GM19328 (cell line): Measurements from ENCODE around the gene STIM2.
"Not testable (repeated sequence)": the region's sequence is repeated elsewhere in the genome, so short reads cannot be mapped to it uniquely, and the experiment has no call there.

ENCODE experiments used
- ATAC-seq: cut with Tn5 transposase; IDR thresholded peaks from one replicate; pipeline ENCODE4 v1.9.1; 2021; ENCODE audit warnings: mild to moderate bottlenecking, moderate library complexity; ENCODE audit not compliant: unreplicated experiment

STIM2 gene

DNA sequence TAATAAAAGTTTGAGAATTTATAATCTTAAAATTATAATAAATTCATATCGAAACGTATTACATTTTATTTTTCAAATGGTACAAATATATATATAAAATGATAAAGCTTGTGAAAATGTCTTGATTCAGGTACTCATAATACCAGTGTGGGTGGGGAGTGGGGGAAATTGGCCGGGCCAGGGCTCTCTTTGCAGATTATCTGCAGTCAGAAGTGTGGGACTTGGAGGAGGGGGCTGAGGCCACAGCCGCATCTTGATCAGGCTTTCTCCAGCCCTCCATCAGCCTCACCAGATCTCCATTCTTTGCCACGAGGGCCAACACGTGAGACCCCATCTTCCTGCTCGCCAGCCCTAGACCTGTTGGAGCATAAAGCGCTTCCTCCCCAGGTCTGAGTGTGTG lies 86.7 kb downstream of the STIM2 start:
- ATAC-seq, result no peak

DNA sequence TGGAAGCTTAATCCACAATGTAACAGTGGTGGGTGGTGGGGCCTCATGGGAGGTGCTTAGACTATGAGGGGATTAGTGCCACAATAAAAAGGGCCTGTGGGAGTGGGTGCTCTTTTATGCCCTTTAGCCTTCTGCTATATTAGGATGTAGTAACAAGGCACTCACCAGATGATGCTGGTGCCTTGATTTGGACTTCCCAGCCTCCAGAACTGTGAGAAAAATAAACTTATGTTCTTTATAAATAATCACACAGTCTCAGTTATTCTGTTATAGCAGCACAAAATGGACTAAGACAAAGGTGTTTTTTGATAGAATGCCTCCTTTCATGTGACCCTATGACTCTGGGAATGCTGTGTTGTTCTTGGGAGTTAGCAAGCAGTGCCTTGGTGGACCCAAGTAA lies 89.8 kb downstream of the STIM2 start:
- no peak for ATAC-seq

DNA sequence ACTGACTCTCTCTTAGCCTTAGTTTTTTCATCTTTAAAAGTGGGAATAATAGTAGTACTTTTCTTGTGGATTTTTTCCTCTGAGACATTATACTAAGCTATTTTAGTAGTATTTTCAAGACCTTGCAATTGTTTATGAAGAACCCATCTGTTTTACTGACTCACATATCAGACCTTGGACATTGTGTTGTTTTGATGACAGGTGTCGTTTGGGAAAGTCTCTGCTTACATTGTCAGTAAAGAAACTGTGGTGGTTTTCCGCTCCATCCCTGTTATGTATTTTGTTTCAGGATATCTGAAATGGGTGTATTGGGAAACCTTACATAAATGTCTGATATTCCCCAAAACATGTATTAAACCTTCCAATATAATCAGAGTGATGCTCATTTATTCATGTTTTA lies 92.2 kb downstream of the STIM2 start:
- no peak for ATAC-seq

DNA sequence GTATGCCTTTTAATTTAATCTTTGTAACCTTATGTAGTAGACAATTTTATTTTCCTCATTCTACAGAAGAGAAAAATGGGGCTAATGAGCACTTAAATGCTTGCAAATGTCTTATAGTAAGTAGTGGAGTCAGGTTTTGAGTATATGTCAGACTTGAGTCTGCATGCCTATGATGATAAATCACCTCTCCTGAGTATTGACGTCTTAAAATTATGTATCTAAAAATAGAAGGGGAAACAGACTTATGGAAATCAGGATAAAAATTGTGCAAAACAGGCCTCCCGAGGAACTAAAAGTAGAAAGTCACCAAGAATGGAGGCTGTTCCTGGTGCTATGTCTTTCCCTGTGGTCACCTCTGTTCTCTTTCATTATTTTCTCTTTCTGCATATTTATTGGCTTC lies 92.7 kb downstream of the STIM2 start:
- no peak for ATAC-seq

DNA sequence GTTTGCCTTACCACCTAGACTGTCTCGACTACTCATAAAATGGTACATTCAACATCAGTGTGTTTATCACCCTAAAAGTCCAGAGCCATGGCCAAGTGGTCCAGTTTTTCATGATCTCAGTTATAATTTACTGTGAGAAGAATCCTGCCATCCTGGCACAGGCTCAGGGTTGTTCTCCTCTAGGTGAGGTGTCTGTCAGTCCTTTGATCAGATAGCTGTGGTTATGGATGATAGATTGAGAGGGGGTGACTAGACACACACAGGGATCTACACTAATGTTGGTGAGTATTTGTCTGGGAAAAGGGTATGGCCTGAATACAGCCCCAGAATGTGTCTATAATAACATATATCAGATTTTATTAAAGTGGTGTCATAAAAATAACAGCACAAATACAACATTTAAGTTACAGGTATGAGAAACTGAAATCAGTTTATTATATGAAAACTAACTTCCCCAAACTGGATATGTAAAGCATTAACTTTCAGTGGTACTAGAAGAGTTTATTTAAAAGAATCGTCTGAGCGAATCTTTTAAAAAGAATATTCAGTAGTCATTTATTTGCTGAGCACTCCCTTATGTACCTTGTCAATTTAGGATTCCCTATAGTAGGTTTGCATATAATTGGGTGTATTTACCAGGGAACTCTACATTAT lies 93.3 kb downstream of the STIM2 start:
- ATAC-seq, result no peak

DNA sequence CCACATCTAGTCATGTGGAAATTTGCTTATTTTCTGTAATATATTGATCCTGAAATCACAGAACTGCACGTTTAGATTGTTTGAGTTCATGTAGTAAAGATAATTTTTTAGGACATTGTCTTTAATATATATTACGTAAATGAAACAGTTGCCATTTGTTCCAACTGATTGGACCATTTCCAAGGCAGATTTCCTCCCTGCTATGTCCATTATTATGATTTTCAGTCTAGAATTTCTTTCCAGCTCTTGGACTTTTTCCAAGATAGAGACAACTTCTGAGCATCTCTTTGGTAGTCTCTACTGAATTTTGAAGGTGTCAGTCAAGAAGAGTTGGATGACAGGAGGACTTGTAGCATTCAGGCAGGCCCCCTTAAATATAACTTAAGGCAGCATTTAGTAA lies 94.6 kb downstream of the STIM2 start:
- ATAC-seq, result no peak

DNA sequence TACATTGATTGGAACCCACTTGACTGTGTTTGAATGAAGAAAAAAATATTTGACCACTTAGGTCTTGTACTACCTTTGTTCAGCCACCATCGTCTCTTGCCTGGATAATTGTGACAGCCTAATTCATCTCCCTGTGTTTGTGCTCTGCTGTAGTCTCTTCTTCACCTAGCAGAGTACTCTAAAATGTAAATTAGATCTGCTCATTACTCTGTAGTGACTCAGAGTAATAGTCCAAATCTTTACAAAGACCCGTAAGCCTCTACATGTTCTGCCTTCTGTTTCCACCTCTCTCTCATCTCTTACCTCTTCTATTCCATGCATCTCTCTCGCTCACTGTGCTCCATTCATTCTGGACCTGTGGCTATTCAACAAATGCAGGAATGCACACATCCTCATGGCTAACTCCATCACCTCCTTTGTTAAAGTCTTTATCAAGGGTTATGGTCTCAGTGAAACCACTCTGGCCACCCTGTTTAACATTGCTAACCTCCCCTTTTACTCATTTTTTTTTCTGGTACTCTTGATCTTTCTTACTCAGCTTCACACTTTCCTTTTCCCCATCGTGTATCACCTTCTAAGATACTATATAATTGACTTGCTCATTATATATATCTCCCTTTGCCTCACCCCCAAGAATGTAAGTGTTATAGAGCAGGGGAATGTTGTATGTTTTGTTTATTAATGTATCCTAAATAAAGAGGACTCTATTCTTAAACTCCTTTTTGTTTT lies 98.4 kb downstream of the STIM2 start:
- no peak for ATAC-seq

DNA sequence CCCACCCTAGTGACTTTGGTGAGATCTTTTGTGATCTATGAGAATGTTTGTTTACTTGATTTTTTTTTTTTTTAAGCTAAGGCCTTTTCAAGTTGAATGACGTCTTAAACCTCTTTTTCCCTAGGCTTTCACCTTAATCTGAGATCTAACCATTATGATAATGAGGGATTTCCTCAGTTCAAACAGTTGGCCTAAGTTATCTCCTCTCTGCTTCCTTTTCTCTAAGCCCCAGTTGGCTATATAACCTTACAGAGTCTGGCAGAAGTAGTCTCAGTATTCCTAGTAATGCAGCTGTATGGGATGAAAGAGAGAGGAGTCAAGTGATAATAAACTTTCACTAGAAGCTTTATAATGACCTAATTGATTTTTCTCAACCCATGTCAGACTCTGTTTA lies 99.0 kb downstream of the STIM2 start:
- ATAC-seq, result no peak

DNA sequence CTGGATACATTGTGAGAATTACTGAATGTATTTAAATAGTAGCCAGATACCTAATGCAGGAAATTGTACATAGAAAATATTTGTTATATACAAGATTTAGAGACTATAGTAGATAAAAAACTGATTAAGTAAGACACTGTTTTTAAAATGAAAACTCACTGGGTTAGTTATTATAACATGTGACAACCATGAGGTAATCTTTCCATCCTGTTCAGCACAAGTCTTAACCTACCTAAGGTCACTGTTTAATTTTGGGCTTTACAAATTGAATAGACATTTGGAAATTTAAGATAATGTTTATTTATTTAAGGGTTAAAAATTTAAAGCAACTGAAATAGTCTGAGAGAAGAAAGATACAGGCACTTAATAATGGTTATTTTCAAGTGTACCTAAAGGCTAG lies 102.1 kb downstream of the STIM2 start:
- ATAC-seq, result no peak

DNA sequence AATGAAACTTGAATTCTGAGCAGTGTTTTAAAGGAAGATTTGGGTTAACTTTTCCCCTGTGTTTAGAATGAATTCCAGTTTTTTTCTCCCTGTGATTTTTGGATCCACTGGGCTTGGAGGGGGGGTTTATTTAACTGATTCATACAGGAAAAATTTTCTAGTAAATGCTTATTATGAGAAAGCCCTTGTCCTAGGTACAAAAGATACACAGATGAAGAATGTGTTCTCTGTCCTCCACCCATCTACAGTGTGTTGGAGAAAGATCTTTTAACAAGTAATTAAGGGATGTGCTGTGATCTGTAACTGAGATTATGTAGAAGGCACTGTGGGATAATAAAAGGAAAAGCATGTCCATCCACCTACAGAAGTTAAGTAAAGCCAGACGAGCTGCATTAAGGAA lies 103.9 kb downstream of the STIM2 start:
- ATAC-seq, result no peak

DNA sequence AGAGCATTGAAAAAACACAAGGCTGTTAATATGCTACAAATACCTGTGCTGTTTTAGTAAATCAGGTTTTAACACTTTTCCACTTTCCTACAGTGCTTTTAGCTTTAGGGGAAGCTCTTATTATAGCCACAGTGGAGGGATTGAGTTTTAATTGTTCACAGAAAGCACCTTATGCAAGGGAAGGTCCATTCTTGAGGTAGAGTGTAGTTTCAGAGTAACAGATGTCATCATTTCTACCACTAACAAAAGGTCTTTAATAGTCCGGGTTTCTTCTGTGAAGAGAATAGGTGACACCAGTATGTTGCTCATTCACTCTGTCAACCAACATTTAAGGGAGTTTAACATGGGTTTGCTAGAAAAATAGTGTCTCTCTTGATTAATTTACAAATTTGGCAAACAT lies 104.4 kb downstream of the STIM2 start:
- ATAC-seq, result no peak

DNA sequence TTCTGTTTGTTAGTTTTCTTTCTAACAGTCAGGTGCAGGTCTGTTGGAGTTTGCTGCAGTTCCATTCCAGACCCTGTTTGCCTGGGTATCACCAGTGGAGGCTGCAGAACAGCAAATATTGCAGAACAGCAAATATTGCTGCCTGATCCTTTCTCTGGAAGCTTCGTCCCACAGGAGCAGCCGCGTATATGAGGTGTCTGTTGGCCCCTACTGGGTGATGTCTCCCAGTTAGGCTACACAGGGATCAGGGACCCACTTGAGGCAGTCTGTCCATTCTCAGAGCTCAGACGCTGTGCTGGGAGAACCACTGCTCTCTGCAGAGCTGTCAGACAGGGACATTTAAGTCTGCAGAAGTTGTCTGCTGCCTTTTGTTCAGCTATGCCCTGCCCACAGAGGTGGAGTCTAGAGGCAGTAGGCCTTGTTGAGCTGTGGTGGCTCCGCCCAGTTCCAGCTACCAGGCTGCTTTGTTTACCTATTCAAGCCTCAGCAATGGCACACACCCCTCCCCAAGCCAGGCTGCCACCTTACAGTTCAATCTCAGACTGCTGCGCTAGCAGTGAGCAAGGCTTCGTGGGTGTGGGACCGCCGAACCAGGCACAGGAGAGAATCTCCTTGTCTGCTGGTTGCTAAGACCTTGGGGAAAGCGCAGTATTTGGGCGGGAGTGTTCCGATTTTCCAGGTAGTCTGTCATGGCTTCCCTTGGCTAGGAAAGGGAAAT lies 115.0 kb downstream of the STIM2 start:
- not testable (repeated sequence) for ATAC-seq

DNA sequence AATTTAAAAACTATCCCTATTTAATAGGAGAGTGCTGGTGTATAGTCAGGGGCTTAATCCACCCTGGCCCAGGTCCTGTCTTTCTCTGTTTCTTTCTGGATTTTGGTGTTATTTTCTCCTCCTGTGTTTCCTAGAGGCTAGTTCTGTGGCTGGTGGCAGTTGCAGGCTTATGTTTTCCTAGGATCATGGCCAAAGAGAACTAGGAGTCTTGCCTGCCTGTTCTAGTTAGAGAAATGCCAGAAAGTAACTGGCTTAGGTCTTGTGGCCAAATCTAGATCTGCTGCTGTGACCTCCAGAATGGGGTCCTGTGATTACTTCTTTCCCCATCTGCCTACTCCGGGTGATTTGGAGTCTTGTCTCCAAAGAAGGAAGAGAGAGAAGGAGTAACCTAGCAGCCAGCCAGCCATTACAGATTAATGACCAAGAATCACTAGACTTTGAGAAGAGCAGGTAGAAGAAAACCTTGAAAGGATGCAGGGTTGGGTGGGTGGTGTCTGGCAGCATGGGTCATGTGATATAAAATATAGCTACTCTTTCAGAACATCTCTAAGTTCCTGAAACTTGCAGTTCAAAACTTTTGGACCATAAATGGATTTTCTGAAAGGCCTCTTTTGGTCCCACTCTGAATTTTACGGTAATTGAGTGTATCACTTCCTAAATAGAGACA lies 117.9 kb downstream of the STIM2 start:
- ATAC-seq, result no peak

DNA sequence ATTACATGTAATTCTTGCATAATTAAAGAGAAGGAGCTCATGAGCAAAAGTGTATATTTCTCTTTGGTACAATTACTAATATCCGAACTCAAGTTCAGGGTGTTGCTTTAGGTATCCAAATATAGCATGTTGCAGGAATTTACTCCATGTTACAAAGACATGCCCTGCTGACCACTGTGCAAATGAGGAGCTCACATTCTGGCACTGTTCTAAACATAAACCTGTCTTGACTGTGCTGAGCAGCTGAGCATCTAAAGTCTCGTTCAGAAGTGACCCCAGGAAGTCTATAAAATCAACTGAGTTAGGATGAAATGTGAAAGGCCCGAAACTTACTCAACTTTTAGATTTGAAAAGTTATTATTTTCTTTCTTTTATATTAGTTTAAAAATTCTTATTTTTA lies 124.3 kb downstream of the STIM2 start:
- ATAC-seq, result no peak

DNA sequence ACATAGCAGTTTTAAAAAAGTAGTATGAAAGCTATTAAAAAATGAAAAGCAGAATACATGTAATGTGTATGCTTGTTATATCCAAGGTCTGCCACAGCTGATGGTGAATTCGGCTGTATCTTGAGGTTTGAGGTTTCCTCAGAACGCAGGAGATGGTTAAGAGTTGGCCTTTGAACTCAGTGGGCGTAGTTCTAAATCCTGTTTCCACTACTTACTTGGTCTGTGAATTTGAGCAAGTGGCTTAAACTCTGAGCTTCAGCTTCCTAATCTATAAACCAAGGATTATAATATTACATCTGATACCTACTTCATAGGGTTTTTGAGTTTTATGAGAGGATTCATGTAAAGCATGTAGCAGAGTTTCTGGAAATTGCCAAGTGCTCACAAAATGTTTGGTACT lies 125.2 kb downstream of the STIM2 start:
- ATAC-seq, result peak; percentile 90

DNA sequence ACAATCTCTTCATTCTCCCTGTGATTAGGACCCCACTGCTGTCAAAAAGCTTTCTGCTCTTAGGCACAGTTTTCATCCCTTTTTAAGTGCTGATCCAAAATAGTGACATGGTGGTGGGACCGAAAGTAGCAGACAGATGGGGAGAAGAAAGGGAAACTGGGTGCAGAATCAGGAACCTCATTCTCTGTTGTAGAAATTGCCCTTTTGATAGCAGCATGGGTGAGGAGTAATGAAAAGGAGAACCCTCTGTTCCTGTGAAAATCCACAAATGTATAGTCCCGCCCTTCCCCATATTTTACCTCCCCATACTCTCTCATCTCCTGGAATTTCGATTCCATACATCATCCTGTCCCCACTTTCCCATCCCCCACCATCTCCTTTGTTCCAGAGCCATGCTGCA lies 126.5 kb downstream of the STIM2 start:
- ATAC-seq, result no peak

DNA sequence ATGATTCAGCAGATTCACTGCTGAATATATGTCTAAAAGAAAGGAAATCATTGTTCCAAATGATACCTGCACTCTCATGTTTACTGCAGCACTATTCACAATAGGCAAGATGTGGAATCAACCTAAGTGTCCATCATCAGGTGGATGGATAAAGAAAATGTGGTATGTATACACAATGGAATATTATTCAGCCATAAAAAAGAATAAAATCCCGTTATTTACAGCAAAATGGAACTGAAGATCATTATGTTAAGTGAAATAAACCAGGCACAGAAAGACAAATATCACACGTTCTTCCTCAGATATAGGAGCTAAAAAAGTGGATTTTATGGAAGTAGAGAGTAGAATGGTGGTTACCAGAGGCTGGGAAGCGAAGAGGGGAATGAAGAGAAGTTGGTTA lies 130.4 kb downstream of the STIM2 start:
- ATAC-seq, result no peak

DNA sequence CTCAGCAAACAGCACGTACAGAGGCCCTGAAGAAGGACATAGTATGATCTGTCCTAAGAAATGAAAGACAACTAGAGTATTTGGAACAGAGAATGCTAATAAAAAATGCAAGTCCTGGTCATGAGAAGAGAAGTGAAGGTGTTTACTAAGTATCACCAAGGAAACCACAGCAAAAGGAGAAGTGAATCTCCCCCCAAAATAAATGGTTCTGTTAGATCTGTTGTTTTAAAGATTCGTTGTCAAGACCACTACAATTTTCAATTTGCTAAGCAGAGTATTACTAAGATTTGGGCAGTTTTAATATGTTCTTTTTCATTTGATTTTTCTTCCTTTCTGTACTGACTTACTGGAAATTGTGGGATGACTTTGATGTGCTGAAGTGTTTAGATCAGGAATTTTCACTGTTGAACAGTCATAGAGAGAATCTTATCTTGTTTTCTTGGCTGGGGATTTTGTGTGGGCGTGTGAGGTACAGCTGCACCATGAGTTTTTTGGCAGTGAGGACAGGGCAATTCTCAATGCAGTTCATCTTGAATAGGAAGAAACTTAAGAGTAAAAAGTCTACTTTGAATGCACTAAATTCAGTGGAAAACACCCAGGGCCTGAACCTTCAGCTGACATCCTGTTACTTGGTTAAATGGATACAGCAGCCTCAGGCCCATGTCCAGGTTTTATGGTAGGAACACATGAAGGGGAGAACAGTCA lies 132.2 kb downstream of the STIM2 start:
- ATAC-seq, result peak; percentile 92

DNA sequence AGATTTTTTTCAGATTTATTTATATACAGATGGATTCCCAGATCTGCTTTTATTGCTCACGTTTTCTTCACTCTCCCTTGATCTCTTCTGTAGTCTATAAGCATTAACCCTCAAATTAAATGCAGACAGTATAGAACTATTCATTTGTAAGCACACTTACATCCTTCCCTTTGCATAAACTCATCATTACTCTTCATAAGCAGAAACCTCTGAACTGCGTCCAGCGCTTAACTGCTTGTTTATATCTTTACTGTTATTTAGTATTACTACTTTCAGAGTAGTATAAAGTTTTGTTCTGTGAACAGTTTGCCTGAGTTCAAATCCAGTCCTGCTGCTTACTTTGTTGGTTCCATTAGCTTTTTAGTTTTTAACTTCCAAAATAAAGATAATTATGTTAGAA lies 132.9 kb downstream of the STIM2 start:
- ATAC-seq, result no peak

DNA sequence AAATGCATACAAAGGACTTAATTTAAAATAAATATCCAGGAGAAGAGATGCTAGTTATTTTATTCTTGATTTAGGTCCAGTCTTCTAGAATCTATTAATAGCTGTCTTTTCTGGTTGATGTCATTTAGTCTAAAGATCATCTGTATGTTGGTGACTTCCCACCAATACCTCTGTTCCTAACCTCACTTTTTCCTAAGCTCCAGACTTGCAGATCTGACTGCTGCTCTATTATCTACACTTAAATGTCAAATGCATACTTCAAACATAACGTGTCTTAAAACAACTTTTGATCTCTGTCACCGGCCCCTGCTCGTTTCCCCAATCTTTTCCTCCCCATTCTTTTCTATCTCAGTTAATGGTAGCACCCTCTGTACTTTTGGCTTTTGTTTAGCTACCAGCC lies 133.3 kb downstream of the STIM2 start:
- no peak for ATAC-seq

DNA sequence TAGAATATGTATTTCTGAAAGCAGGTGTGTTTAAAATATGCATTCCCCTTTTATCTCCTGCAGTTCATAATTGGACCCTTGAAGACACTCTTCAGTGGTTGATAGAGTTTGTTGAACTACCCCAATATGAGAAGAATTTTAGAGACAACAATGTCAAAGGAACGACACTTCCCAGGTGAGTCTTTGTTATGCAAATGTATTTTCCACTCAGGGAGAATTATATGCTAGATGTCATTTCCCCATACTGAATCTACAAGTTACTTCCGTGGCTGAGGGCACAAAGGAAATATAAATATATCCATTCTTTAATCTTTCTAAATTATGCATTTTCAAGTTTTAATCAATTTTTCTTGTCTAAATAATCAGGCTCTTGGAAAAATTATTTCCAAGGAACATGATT lies 134.7 kb downstream of the STIM2 start:
- no peak for ATAC-seq
